Bone marrow (tissue), 2 donors: Measurements from ENCODE around the gene C10orf143.
"Not testable (repeated sequence)": the region's sequence is repeated elsewhere in the genome, so short reads cannot be mapped to it uniquely, and the experiment has no call there.

Source experiments
- DNase-seq, 2 donors: peaks; one replicate each; lab custom pipeline; 2025; lab: John Stamatoyannopoulos, UW

The C10orf143 gene

GRCh38 chr10:130111113-130111851, 652 bp upstream of the C10orf143 start:
- peak in 1 of 2 donors; percentile 96 for DNase-seq

- peak; percentile 56 to 58 for DNase-seq
Measured at GRCh38 chr10:130109796-130110245, 809 bp downstream of the C10orf143 start.

- no peak for DNase-seq
Measured at GRCh38 chr10:130108934-130109604, 1.6 kb downstream of the C10orf143 start.

DNA sequence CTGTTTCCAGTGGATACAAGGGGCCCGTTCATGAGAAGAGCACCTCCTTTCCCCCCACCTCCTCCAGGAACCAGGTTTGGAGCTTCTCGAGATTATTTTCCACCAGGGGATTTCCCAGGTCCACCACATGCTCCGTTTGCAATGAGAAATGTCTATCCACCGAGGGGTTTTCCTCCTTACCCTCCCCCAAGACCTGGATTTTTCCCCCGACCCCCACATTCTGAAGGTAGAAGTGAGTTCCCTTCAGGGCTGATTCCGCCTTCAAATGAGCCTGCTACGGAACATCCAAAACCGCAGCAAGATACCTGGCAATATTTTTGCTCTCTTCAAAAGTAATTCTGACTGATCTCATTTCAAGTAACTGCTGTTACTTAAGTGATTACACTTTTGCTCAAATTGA, 2.5 kb downstream of the C10orf143 start:
- not testable (repeated sequence) for DNase-seq

DNA sequence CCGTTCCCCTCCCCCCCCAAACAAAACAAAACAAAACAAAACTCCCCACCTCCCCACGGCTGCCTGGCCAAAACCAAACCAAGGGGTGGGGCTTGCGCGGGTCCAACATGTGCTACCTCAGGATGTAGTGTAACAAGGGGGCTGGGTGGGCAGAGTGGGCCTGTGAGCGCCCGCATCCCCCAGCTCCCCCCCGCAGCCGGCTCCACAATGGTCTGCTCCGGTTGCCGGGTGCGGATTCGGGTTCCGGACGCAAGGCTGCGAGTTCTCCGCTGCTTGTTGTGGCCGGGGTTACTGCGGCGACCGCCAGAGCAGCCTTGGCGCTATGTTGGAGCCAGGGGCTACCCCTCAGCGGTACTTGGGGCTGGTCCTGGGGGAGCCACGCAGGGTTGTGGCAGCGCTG, 4.9 kb downstream of the C10orf143 start:
- DNase-seq: no peak

GRCh38 chr10:130099344-130099743, 11.3 kb downstream of the C10orf143 start:
- DNase-seq: no peak

GRCh38 chr10:130090565-130090964, 20.1 kb downstream of the C10orf143 start:
- not testable (repeated sequence) for DNase-seq

- no peak for DNase-seq
Measured at GRCh38 chr10:130080461-130080814, 30.2 kb downstream of the C10orf143 start.

DNA sequence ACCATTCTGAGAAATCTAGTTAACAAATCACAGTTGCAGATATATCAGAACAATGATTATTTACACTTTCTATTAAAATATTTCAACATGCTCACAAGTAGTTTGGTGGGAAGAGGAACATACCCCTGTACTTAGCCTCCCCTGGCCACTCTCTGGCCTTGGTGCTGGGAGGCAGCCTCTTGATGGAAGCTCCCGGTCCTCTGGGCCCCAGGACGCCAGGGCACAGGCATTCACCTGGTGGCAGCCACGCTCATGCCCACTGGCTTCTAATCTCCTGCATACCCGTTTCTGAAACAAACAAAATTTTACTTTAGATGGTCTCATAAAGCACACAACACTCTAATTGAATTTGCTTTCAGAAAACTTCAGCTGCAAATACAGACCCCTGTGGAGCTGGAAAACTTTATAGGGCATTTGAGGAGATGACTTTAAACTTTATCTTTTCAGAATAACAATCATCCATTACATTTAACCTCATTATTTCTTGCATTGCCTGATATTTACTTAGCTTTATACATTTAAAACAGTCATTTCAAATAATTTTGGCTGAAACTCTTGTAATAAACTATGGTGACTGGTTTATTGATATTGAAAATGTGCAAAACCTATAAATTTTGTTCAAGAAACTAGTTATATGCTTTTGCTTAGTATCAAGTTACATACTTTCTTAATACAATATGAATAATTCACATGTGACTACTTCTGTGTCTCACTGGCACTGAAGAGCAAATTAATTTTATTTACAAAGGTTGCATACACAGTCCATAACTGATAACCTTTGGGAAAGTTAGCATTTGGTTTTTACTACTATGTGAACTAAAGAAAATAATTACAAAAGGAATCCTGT, 30.8 kb downstream of the C10orf143 start:
- DNase-seq: no peak

- DNase-seq: no peak
Measured at GRCh38 chr10:130078120-130078519, 32.5 kb downstream of the C10orf143 start.

- DNase-seq: no peak
Measured at GRCh38 chr10:130076681-130077080, 33.9 kb downstream of the C10orf143 start.

DNA sequence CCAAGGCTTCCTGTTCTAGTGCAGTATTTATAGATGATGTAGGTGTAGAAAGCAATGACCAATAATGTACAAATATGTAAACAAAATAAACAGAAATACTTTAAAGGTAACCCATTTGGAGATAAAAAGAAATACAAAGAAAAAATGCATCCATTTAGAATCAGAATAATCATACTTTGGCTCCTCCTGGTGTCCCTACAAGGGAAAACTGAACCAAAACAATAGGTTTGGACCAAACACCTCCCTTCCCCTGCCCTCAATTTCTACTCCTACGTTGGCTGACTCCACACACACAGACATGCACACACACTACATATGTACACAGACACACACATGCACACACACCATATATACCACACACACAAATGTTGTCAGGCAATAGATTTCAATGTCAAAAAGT, 36.0 kb downstream of the C10orf143 start:
- no peak for DNase-seq

DNA sequence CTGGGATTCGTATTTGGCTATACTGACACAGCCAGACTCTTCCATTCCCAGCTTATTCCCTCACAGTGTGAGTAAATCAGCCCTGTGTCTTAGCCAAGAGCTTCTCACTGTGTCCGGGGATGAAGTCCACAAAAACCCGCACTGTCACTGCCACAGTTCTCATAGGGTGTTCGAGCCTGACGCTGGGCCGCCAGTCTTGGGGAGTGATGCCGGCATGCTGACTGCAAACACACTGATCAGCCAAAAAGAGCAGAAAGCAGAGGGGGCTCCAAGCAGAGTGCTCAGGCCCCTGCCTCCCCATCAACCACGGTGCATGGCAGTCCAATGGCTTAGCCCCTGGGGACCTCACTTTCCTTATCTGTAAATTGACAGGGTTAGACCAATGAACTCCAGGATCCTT, 36.7 kb downstream of the C10orf143 start:
- no peak for DNase-seq

GRCh38 chr10:130072247-130072646, 38.4 kb downstream of the C10orf143 start:
- DNase-seq: no peak

GRCh38 chr10:130067893-130068292, 42.7 kb downstream of the C10orf143 start:
- DNase-seq: no peak

- no peak for DNase-seq
Measured at GRCh38 chr10:130066743-130067142, 43.9 kb downstream of the C10orf143 start.

- DNase-seq: no peak
Measured at GRCh38 chr10:130065251-130065650, 45.4 kb downstream of the C10orf143 start.

DNA sequence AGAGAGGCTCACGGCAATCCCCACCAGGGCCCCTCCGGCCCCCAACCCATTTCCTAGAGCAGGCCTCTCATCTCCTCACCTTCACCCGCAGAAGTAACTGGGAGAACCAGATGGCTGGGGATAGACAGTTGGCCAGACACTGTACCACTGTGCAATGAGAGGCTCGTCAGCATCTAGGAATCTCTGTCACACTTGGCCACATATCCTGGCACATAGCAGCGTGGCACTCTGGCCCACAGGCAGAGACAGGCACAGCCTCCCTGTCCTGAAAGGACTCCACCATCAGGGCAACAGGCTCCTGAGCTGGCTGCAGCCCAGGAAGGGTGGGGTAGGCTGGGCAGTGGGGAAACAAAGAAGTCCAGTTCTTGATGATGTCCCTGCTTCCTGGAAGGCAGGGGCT, 45.8 kb downstream of the C10orf143 start:
- DNase-seq: no peak

DNA sequence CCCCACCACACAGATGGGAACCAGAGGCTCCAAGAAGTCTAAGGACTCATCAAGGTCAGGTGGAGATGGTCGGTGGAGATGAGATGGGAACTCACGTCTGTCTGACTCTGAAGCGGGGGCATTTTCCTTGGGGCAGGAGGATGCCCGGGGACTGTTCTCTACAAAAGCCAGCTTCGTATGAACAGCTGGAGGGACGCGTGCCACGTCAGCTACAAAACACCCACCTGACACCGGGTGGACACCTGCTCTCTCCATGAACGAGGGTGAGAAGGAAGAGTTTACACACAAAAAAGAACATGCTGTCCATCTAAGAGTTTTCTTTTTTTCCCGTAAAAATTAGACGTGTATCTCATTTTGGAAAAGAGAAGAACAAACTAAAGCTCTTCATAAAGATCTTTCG, 47.7 kb downstream of the C10orf143 start:
- no peak for DNase-seq

GRCh38 chr10:130062201-130062600, 48.4 kb downstream of the C10orf143 start:
- no peak for DNase-seq

GRCh38 chr10:130061760-130062159, 48.9 kb downstream of the C10orf143 start:
- DNase-seq: no peak

- no peak for DNase-seq
Measured at GRCh38 chr10:130054021-130054420, 56.6 kb downstream of the C10orf143 start.

GRCh38 chr10:130053561-130053960, 57.1 kb downstream of the C10orf143 start:
- no peak for DNase-seq
